HG02678 (cell line): ENCODE data around the gene SOX30.

ENCODE experiments used
- ATAC-seq: cut with Tn5 transposase; IDR thresholded peaks from one replicate; pipeline ENCODE4 v1.9.1; 2021; ENCODE audit warnings: mild to moderate bottlenecking, moderate library complexity; ENCODE audit not compliant: unreplicated experiment

Gene SOX30

DNA sequence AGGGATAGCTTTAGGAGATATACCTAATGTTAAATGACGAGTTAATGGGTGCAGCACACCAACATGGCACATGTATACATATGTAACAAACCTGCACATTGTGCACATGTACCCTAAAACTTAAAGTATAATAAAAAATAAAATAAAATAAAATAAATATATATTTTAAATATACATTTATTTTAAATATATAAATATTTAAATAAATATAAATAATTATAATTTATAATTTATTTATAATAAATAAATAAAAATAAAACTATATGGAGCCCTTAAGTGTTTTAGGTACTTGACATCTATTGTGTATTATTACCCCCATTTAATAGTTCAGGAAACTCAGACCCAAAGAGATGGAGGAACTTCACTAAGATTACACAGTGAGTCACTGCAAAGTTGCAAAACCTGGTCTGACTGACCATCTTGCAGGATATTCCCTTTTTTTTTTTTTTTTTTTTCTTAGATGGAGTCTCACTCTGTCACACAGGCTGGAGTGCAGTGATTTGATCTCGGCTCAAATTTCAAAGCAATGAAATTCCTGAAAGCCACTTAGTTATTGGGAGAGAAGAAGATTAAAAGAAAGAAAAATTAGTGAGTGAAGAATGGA is 13.3 kb upstream of the SOX30 start:
- ATAC-seq, result no peak

DNA sequence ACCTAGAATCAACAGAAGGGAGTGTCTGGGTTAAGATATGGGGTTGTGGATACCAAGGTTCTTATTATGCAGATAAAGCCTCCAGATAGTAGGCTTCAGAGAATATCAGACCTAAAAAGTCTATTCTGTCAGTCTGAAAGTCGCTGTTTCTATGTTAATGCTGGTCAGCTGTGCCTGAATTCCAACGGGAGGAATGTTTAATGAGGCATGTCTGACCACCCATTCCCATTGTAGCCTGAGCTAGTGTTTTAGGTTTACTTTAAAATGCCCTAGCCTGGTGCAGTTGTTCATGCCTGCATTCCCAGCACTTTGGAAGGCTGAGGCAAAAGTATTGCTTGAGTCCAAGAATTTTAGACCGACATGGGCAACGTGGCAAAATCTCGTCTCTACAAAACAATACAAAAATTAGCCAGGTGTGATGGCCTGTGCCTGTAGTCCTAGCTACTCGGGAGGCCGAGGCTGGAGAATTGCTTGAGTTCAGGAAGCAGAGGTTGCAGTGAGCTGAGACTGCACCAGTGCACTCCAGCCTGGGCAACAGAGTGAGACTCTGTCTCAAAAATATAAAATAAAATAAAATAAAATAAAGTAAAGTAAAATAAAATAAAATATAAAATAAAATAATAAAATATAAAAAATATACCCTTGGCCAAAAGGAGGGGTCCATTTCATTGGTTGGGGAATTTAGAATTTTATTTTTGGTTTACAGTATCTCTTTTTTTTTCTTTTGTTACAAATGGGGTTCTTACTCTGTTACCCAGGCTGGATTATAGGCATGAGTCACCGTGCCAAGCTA is 7.8 kb upstream of the SOX30 start:
- ATAC-seq, result no peak

DNA sequence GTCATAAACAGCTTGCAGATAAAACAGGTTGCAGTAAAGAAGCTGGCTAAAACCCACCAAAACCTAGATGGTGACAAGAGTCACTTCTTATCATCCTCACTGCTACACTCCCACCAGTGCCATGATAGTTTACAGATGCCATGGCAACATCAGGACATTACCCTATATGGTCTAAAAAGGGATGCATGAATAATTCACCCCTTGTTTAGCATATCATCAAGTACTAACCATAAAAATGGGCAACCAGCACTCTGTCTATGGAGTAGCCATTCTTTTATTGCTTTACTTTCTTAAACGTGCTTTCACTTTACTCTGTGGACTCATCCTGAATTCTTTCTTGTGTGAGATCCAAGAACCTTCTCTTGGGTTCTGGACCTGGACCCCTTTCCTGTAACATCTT is 6.7 kb upstream of the SOX30 start:
- no peak for ATAC-seq

DNA sequence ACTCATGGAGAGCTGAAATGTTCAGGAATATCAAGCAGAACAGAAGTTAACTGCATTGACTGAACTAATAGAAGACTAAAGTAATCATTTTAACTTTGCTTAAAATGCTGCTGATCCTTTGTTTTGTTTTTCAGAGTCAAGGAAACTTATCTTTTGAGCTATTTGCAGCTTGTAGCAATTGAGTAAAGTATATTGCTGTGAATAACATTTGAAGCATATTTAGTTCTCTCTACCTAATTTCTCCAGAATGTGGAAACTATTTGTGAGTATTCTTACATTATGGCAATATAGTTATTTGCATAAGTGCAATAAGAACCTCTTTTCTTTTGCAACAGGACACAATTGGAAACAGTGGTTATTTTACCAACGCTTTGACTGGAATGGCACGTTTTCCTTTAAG is 5.3 kb upstream of the SOX30 start:
- ATAC-seq, result no peak

DNA sequence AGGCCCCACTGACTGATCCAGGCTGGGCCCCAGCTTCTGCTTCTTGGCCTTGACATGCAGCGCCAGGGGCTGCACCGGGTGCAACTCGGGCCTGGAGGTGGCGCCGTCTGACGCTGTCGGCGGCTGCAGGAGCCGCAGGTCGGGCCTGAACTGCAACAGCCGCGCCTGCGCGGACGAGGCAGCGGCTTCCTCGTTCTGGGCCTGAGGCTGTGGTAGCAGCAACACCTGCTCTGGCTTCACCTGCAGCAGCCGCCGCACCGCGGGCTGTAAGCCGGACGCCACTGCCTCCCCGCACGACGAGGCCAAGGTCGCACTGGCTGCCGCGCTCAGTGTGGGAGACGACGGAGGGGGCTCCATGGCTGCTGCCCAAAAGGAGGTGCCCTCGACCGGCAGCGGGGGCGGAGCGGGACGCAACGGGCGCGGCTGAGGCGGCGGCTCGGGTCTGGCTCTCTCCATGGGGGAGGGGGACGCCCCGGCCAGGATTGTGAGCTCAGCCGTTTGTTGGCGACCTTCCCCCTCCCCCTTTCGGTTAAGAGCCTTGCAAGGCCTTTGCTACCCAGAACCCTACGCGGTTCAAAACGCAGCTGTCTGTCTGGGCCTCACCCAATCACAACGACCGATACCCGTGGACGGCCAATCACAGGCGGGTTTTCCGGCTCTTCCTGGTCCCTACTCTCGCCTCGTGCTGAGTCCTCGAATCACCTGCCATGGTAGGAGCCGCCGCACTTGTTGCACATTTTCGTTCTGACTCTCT is 438 bp downstream of the SOX30 start:
- peak; percentile 95 for ATAC-seq

DNA sequence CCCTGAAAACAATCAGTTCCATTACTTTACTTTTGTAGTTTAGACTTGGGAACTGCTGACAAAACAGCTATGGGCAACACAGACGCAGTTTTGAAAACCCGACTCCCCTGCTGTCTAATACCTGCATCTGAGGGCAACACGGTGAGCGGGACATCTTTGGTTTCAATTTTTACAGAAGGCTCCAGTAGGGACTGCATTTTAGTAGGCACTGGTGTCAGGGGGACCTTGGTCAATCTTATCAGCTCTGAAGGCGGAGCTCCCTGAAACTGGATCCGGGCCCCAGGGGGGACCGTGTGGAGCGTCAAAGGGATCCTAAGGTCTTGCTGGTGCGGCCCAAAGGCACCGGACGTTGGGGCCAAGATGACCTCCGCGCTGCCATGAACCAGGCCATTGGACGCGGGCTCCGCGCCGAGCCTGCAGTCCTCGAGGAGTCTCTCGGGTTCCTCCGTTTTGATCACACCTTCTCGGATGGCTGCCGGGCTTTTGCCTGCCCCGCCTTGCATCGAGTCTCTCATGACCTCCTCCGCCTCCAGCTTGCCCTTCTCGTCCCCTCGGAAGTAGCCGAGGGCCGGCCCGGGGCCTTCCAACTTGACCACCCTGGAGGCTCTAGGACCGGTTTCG is 1.1 kb downstream of the SOX30 start:
- no peak for ATAC-seq

DNA sequence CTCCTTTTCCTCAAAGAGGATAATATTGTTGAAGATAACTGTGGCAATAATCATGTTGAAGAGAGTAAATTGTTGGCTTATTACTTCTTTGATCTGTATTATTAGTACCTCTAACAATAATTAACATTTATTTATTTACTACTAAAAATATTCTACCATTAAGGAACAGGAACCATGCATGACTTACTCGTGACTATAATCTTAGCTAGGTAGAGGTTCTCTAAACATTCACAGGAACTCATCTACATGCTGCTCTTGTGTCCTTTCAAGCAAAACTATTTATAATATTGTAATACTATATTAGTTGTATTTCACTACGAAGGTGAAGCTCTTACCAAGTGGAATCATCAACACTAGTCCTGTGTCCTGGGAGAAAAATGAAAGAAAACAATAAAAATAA is 3.1 kb downstream of the SOX30 start:
- ATAC-seq, result no peak

DNA sequence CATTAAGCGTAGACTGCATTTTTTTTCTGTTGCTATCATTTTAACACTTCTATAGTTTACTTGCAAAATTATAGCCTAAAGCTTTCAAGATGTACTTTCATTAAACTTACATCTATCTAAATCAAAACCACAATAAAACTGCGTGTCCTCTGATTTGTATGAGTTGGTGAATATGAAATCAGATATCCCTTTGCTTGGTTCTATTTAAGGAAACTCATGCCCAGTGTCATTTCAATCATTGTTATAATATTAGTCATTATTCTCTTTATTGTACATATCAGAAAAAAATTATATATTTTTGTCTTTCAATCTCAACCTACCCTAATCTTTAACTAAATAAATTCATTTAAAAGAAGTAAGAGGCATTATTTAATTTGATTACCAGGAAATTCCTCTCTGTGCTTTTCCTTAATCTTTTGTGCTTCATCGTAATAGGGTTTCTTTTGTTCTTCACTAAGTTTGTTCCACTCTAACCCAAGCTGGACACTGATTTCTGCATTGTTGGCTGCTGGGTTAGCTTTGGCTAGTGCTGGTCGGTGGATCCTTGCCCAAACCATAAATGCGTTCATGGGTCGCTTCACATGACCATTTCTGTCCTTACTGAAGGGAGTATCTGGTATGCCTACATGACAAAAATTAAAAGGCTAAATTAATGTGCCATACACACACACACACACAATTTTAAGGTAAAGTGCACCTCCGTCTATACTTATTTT is 3.8 kb downstream of the SOX30 start:
- ATAC-seq, result no peak

DNA sequence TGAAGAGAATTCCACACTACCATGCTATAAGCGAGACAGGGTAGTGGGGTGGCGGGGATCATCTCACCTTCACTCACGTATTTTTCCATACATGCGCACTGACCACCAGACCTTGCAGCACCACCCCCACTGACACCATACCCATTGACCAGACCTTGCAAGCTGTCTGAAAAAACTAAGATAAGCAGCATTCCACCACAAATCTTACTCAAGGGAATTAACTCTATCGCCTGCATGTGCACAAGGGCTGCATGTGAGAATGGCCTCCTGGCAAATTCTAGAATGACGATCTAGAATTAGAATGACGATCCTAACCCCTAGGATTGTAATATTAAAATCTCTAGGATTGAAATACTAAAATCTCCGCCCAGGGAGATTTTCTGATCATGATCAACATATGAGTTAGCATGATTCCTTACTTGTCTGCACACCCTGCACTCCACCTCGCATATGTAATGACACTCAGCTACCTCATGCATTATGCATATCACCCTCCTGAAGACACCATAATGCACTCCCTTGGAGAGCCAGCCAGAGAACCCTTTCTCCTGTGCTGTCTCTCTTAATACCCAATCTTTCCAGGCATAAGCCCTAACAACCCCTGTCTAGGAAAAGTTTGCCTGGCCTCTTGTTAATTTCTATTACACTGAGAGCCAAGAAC is 11.7 kb downstream of the SOX30 start:
- ATAC-seq, result no peak

DNA sequence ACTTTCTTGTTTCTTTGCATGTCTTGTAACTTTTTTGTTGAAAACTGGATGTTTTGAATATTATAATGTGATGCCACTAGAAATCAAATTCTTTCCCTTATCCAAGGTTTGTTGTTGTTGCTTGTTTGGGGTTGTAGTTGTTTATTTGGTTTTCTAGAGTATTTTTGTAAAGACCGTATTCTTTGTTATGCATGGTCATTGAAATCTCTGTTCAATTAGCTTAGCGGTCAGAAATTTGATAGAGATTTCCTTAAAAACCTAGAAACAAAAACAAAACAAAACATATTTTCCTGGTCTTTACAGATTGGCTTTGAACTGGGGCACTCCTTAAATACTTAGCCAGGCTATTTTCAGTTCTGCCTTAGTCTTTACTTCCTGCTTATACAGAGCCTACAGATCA is 21.9 kb downstream of the SOX30 start:
- ATAC-seq, result no peak

DNA sequence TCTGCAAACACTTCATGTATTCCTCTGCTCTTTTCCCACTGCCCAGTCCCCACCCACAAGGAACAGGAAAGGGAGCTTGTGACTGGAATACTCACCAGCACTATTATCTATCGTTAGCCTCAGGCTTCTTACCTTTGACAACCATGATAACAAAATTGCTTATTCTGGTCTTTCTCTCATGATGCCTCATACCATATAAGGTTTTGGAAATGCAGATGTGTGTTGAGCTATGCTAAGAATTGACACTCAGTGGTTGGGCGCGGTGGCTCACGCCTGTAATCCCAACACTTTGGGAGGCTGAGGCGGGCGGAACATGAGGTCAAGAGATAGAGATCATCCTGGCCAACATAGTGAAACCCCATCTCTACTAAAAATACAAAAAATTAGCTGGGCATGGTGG is 25.4 kb downstream of the SOX30 start:
- ATAC-seq, result no peak

DNA sequence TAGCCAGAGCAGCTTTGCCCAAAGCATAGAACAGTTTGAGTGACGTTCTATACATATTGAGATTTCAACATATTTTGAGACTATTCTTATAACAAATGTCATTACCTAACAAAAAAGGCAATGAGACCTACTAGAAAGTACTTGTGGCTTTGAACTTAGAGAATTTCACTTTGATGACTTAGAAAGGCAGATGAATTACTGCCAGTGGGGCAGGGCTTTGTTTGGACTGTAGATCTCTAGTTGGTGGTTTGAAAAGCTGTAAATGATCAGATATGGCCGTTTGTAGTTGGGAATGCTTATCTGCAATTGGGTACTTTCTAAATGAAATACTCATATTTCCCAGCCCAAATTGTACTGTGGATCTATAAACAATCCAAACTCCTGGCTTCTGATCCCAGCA is 28.1 kb downstream of the SOX30 start:
- no peak for ATAC-seq

DNA sequence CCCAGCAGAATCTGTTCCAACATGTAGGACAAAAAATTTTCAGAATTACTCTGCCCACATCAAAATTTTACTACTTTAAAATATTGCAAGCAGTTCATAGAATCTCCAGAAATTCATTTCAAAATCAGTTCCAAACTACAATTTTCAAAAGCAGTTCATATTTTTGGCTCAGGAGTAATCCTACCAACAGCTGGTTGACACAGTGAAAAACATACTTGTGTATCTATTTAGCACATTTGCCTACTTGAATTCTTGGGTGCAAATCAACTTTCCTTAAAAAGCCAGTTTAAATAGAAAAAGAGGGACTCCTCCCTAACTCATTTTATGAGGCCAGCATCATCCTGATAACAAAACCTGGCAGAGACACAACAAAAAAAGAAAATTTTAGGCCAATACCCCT is 31.5 kb downstream of the SOX30 start:
- no peak for ATAC-seq

DNA sequence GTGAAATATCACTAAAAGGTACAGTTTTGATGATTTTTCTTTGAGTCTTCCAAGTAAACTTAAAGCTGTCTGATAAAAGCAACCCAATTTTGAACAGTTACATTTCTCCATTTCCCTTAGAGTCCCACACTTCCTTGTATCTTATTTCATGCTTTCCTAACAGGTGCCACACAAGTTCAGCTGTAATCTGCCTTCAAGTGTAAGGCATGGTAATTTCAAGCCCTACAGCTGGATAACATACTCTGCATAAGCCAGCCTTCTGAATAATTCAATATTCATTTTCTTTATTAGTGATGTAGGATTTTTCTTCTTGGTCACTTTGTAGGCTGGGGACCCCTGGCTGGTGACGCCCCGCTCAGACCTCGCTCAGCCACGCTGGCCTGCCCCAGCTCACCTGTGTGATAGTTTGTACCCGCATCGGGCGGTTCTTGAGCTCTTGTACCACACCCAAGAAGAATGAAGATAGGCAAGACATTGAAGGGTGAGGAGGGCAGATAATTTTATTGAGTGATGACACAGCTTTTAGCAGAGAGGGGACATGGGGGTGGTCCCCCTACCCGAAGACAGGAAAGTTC is 34.0 kb downstream of the SOX30 start:
- no peak for ATAC-seq

DNA sequence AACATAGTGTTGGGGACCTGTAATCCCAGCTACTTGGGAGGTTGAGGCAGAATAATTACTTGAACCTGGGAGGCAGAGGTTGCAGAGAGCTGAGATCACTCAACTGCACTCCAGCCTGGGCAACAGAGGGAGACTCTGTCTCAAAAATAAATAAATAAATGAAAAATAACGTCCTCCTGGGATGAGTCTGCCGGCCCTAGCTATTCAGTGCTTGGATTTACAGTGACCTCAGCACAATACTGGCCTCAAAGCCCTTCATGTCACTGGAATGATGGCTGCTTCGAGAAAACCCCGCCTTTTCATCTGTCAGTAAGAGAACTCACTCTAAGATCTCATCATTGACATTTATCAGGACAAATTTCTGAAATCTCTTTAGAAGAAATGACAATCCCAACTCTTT is 35.5 kb downstream of the SOX30 start:
- no peak for ATAC-seq

DNA sequence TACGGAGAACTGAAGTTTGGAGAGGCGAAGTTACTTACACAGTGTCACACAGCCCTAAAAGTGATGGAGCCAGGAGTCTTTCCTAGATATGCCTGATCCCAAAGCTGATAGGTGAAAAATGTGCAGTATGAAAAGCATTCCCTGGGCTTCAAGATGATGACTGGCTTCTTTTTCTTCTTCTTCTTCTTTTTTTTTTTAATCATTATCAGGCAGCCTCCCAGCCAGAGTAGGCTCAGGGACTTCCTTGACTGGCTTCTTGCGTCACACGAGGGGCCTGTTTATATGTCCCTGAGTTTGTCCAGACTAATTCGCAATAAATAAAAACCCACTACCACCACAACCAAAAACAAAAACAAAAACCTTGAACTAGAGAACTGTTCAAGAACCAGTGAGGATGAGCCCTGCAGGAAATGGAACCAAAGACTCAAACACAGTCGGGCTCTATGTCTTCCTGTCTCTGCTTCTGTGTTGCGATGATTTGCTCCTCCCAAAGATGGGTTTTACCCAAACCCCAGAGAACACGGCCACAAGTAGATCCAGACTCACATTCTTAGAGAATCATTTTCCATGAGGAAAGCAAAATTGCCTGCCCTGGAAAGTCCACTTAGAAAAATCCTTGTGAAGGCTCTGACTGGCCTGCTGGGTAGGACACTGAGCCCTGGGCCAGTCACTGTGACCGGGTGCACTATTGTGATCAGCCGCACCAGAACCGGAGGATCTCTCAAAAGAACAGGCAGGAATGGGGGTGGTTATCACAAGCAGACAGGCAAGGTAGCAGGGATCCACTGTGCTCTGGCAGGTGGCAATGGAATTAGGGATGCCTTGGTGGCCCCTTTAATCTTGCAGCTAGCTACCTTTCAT is 38.6 kb downstream of the SOX30 start:
- ATAC-seq, result no peak

DNA sequence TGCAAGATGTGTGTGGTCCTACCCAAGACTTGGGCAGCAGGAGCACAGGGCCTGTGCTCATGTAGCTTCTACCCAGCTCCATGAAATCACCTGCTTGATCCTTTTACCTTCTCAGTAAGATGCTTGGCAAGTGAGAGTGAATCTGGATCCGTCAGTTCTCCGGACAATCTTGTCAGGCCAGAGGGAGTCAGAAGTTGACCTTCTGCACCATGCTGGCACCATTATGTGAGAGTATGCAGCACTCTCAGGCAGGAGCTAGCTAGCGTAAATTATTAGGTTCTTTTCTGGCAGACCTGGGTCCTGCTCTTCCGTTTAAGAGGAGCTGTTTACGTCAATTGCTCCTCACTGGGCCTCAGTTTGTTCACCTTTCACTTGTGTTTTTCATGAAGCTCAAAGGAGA is 39.7 kb downstream of the SOX30 start:
- no peak for ATAC-seq

DNA sequence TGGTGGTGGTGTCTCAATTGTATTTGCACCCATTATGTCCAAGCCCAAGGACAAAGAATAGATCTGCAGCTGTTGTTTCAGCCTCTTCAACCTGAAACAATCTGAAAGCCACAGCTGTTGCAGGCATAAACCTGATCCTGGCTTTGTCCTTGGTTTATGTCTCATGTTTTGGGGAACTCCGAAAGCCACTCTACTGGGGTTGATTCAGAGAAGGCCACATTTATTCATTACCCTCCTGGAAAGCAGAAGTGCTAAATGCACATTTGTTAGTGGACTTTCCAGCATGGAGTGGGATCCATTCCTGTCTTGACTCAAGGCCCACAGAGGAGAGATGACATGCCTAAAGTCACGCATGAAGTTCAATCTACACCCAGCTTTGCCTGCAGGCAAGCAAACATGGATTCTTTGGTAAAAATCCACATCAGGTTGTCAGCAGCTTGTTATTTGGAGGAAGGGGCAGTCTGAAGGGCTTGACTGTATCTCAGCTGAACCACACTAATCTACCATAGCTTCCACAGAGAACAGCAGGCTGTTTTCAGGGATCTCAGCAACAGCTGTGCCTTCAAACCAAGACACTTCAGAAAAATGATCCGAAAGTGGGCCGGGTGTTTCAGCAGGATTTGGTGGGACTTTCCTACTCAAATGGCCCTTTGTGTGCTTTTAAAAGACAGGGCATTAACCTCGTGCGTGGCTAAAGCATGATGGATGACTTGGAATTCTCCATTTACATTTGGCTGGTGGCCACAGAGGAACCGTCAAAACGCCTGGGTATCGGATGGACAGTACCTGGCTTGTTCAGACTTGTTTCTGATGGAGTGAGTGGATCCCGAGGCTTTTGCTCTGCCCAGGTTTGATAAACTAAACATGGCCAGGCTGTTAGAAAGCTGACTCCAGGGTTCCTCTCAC is 40.4 kb downstream of the SOX30 start:
- ATAC-seq, result peak; percentile 62
